ENCODE data around the gene FRMPD4.

FRMPD4 gene

DNA sequence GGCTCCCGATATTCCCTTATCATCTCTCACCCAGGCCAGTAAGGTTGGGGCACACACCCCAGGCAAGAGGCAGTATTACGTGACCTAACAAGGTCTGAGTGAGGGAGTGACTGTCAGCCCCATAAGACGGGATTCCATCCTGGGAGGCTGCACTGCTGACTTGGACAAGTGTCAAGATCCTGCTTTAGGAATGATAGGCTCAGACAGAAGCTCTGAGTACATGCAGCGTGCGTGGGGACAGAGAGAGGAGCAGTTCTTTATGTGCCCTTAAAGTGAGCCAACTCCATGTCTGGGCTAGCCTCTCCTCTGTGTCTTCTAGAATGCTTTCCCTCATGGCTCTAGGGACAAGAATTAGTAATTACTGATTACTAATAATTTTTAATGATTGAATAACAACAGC, 510.7 kb downstream of the FRMPD4 start:
- no peaks in the 10 kb centered on the region for H3K4me1 Mint-ChIP-seq
- no peak for TF ChIP-seq CTCF (IDR thresholded peaks at IDR 0.05; ENCODE audit: unreplicated experiment in 3 of 3)
- H3K4me3 Mint-ChIP-seq = no peak overlapping the region
- H3K27me3 Mint-ChIP-seq (ENCODE audit: low read depth) = no peaks in the 10 kb centered on the region
- peaks cover 9% of the 10 kb centered on the region for H3K9me3 Mint-ChIP-seq
- no peak overlapping the region for H3K27ac Mint-ChIP-seq
- no peaks in the 10 kb centered on the region for H3K36me3 Mint-ChIP-seq (ENCODE audit: low read depth)

GRCh38 chrX:12657433-12657832, 519.2 kb downstream of the FRMPD4 start:
- Mint-ChIP-seq H3K4me3 (no peak overlapping the region), H3K27me3 (ENCODE audit: low read depth) (no peaks in the 10 kb centered on the region), H3K27ac (no peak overlapping the region), H3K4me1 (no peaks in the 10 kb centered on the region), H3K9me3 (peaks cover 15% of the 10 kb centered on the region), H3K36me3 (ENCODE audit: low read depth) (no peaks in the 10 kb centered on the region)
- TF ChIP-seq CTCF (IDR thresholded peaks at IDR 0.05; ENCODE audit: unreplicated experiment in 3 of 3) = no peak

GRCh38 chrX:12657881-12658280, 519.6 kb downstream of the FRMPD4 start:
- Mint-ChIP-seq H3K27ac (no peak overlapping the region), H3K27me3 (ENCODE audit: low read depth) (no peaks in the 10 kb centered on the region), H3K4me3 (no peak overlapping the region), H3K4me1 (no peaks in the 10 kb centered on the region), H3K9me3 (peaks cover 15% of the 10 kb centered on the region), H3K36me3 (ENCODE audit: low read depth) (no peaks in the 10 kb centered on the region)
- TF ChIP-seq CTCF (IDR thresholded peaks at IDR 0.05; ENCODE audit: unreplicated experiment in 3 of 3) = no peak

DNA sequence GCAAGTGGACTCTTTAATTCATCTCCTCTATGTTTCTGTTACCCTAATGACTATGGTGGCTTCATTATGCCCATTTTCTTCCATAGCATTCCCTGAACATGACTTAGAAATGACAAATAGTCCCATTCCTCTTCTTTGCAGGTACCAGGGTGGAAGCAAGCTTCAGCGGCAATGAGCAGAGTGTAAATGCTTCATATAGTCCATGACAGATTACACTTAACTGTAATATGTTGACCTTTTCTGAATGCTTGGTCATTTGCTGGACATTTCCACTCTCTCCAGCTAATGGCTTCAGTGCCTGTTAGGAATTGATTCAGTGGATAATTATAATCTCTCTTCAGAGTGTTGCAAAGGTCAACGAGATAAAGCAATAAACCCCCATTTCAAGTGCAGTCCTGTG, 523.2 kb downstream of the FRMPD4 start:
- Mint-ChIP-seq H3K9me3 (peaks cover 13% of the 10 kb centered on the region), H3K4me3 (no peak overlapping the region), H3K4me1 (no peaks in the 10 kb centered on the region), H3K27me3 (ENCODE audit: low read depth) (no peaks in the 10 kb centered on the region), H3K27ac (no peak overlapping the region), H3K36me3 (ENCODE audit: low read depth) (no peaks in the 10 kb centered on the region)
- no peak for TF ChIP-seq CTCF (IDR thresholded peaks at IDR 0.05; ENCODE audit: unreplicated experiment in 3 of 3)

DNA sequence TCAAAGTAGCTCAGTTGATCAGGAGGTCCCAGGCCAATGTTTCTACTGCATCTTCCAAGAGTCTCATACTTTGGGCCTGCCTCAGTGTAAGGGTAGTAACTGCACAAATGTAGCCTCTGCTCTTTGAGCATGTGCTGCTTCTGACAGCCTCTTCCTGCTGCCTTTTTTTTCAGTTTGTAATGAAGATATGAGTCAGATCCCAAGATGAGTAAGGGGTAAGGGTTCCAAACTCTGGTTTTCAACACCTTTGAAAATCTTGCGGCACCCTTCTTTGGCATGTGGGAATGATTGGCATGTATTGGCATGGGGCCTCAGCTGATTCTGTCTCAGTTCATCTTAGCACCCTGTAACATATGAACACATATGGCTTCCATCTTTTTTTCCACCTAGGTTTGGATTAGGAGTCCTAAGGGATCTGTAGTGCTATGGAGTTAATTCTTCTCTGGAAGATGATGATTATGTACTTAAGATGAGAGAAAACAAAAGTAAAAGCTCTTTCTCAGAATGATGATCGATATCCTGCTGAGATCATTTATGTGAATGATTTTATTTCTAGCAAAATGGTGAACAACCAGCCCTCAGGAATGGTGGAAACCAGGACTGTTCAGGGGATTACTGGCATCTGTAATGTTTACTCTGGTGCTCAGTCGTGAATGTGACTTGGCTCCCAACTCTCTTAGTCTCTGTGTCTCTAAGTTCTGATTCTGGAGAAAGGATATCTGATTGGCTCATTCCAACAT, 534.3 kb downstream of the FRMPD4 start:
- Mint-ChIP-seq H3K27me3 (ENCODE audit: low read depth) (no peaks in the 10 kb centered on the region), H3K4me1 (no peaks in the 10 kb centered on the region), H3K9me3 (peaks cover 12% of the 10 kb centered on the region), H3K36me3 (ENCODE audit: low read depth) (no peaks in the 10 kb centered on the region), H3K27ac (no peak overlapping the region), H3K4me3 (no peak overlapping the region)
- no peak for TF ChIP-seq CTCF (IDR thresholded peaks at IDR 0.05; ENCODE audit: unreplicated experiment in 3 of 3)

- H3K9me3 Mint-ChIP-seq = peaks cover 14% of the 10 kb centered on the region
- TF ChIP-seq CTCF (IDR thresholded peaks at IDR 0.05; ENCODE audit: unreplicated experiment in 3 of 3) = no peak
- no peaks in the 10 kb centered on the region for H3K27me3 Mint-ChIP-seq (ENCODE audit: low read depth)
- H3K4me1 Mint-ChIP-seq = no peaks in the 10 kb centered on the region
- no peak overlapping the region for H3K4me3 Mint-ChIP-seq
- H3K36me3 Mint-ChIP-seq (ENCODE audit: low read depth) = no peaks in the 10 kb centered on the region
- H3K27ac Mint-ChIP-seq = no peak overlapping the region
These were observed 535.2 kb downstream of the FRMPD4 start for GRCh38 chrX:12673487-12673886.
